ENCODE results near the gene PLCL2. TPM values are rescaled to one million over a fixed set of nuclear protein-coding genes. Genes with fewer than 3 reads are reported as not detected.

Gene PLCL2
- polyA plus RNA-seq, 4 donors, result 13.6 to 18.8 (median 17.0) TPM

DNA sequence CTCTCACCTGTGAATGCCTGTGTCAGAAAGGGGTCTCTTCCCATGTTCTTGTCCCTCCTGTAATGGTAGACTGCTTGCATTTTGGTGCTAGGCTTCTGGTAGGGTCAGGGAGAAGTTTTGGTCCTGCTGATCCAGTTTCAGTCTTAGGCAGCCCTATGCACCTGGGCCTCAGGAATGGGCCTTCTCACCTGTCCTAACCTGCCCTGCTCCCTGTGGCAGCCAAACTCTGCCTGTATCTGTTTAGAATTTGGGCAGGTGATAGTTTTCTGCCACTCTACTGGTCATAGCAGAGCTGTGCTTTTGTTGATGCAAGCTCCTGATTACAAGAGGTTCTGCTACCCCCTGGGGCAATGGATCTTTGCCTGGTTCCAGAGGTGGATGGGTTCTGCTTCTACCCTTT lies 118.7 kb downstream of the PLCL2 start:
- no peak for DNase-seq (ENCODE audit: low read depth in 4 of 4, low spot score in 3 of 4)

DNA sequence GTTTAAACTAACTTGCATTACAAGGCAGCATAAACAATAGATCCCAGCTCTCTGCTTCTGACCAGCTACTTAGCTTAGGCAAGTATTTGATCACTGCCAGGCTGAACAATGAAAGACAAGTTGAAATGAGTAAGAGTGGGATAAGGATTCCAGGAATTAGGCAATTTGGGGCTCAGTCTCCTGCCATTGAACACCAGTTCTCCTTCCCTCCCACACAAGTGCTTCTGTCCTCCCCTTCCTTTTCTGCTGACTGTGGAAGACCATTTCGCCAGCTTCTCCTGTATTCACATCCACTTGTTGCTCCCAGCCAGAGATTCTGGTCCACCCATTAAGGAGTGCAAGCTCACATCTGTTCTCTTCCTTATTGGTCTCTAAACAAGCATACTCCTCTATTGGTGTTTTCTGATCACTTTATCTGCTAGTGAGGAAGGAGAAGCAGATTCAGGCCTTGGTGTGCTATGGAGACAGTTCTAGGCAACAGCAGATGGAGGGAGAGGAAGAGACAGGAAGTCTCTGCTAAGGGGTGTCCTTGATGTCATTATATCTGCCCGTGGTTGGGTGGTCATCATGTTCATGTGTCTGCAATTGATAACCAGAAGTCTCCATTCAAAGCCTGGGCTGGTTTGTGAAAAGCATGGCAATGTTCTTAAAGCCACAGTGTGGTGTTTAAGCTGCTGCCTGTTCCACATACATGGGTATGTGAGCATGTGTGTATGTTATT lies 121.5 kb downstream of the PLCL2 start:
- no peak for DNase-seq (ENCODE audit: low read depth in 4 of 4, low spot score in 3 of 4)

DNA sequence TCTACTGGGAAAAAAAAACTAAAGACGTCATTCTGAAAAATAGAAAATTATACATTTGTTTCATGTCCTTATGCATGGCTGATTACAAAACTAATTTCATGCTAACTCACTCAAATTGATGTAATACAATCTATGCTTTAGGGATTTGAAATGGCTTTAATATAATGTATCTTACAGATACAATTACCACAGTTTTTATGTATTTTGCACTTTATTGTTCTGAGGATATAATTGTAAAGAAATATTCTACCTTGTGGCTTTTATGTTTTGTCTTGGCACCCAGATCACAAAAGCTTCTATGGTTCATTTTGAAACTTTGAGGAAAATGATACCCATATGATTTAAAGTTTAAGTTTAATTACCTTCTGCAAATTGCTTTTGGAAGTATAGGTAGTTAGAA lies 122.5 kb downstream of the PLCL2 start:
- no peak for DNase-seq (ENCODE audit: low read depth in 4 of 4, low spot score in 3 of 4)

DNA sequence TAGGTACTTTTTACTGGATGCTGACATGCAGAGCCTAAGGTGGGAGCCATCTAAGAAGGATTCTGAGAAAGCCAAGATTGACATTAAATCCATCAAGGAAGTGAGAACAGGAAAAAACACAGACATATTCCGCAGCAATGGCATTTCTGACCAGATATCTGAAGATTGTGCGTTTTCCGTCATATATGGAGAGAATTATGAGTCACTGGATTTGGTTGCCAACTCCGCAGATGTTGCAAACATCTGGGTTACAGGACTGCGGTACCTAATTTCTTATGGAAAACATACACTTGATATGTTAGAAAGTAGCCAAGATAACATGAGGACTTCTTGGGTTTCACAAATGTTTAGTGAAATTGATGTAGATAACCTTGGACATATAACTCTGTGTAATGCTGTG lies 125.1 kb downstream of the PLCL2 start:
- DNase-seq (ENCODE audit: low read depth in 4 of 4, low spot score in 3 of 4), result no peak

DNA sequence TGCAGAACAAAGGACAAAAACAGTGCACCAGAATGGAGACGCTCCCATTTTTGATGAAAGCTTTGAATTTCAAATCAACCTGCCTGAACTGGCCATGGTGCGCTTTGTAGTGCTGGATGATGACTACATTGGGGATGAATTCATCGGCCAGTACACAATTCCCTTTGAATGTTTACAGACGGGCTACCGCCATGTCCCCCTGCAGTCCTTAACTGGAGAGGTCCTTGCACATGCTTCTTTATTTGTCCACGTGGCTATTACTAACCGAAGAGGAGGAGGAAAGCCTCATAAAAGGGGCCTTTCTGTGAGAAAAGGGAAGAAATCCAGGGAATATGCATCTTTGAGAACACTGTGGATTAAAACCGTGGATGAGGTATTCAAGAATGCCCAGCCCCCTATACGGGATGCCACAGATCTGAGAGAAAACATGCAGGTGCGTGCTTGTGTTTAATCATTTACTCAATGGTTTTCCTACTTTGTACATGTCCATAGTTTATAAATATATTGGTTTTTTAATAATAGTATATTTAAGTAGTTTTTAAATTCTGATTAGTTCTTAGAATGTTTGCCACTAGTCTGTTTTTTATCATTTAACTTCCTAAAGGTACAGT lies 127.1 kb downstream of the PLCL2 start:
- no peak for DNase-seq (ENCODE audit: low read depth in 4 of 4, low spot score in 3 of 4)

DNA sequence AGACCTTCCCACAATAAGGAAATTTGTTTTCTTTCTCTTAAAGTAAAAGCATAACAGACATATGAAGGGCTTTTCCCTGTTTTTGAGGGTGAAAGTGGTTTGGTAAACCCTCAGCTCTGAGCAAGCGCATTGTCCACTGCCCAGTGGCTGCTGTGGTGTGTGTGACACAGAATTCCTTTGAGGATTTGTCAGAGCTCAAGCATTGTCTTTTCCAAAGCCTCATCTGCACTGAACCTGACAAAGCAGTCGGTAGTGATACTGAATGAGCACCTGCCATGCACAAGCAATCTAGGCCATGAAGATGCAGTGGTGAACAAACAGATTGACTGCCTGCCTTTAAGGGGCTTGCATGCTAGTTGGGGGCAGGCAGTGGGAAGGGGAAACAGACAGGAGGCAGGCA lies 128.3 kb downstream of the PLCL2 start:
- DNase-seq (ENCODE audit: low read depth in 4 of 4, low spot score in 3 of 4), result no peak

DNA sequence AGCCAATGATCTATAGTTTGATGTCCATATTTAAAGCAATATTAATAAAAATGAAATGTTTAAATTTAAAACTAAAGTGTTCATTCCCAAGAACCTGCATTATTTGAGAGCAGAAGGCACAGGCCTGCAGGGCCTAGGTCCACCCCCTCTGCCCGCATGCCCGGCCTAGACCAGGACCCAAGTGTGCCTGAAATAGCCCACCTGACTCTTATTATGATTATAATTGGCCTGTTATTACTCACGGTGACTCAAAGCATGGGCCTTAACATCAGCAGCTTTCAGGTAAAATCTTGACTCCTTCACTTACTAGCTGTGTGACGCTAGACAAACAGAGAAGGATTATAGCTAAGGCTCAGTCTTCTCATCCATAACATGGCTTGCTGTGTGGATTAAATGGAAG lies 128.8 kb downstream of the PLCL2 start:
- DNase-seq (ENCODE audit: low read depth in 4 of 4, low spot score in 3 of 4), result no peak

DNA sequence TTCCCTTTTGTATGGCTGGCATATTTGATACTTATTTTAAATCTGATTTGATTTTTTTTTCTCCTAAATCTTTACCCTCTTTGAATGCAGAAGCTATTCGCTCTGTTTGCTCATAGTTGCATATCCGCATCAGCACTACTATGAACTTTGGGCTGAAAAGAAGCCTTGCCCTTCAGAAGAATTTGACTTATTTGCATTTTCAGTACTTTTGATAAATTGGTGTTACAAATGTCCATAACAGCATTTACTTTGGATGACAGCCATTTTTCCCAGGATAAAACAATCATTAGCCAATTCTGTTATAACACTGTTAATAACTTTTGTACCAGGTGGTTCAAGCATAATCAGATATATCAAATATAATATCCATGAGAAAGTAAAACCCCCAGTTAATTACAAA lies 129.5 kb downstream of the PLCL2 start:
- DNase-seq (ENCODE audit: low read depth in 4 of 4, low spot score in 3 of 4), result no peak

DNA sequence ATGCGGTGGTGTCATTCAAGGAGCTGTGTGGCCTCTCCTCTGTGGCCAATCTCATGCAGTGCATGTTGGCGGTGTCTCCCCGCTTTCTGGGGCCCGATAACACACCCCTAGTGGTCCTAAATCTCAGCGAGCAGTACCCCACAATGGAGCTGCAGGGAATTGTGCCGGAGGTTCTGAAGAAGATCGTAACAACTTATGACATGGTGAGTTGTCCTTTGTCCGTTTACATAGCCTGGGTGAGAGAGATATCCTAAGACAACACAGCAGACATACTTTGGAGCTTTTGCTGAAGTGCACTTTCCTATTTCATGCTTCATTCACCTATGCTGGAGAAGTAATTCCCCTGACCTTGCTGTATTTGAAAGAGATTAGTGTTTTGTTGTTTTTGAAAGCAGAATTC lies 130.0 kb downstream of the PLCL2 start:
- DNase-seq (ENCODE audit: low read depth in 4 of 4, low spot score in 3 of 4), result no peak

DNA sequence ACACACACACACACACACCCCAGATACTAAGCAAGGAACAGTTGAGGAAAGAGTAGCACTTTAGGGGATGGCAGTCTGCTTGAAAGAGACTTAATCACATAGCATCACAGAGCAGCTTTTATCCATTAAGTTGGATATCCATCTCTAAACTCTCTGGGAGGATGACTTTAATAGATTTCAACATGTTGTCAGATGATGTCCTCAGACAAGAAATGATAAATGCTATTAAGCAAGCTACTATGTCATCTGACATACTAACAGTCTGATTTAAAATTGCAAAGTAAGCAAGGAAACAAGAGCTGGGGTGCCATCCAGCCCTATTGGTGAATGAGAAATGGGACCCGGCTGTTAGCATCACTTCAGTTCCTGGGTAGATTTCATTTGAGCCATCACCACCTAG lies 136.9 kb downstream of the PLCL2 start:
- no peak for DNase-seq (ENCODE audit: low read depth in 4 of 4, low spot score in 3 of 4)

DNA sequence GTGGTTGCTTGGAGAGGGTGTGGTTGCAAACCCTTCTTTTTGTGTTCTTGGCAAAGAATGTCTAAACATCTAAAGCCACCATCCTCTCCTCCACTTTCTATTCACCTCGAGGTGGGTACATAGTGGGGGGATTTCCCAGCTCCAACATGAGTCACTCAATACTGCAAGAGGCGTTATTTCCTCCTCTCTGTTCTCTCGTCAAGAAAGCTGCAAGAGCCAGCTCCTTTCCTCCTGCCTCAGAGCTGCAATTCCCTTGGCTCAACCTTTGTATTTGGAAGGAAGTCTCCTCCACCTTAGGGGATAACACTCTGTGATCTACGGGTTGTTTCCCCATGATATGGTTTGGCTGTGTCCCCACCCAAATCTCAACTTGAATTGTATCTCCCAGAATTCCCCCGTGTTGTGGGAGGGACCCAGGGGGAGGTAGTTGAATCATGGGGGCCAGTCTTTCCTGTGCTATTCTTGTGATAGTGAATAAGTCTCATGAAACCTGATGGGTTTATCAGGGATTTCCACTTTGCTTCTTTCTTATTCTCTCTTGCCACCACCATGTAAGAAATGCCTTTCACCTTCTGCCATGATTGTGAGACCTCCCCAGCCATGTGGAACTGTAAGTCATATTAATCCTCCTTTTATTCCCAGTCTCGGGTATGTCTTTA lies 138.4 kb downstream of the PLCL2 start:
- no peak for DNase-seq (ENCODE audit: low read depth in 4 of 4, low spot score in 3 of 4)

DNA sequence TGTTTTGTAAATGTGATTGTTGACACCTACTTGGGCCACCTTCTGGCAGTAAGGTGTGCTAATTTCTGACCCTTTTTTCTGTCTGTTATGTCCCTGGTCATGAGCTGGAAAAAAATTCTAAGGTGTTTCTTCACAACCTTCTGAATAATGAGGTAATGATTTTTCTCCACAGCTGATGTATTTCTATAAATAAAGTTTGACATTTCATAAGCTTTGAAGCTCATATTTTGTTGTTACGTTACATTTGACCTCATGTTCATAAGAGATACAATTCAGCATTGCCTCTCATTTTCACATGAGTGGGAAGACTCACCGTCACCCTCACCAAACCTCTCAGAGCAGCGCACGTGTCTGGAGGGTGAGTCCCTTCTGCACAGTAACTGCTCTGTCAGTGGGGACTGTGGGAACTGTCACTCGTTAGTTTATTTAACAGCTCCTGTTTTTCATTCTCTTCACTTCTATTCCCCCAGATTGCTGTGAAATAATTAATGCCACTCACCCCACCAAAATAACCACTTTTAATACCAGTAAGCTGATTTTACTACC lies 140.9 kb downstream of the PLCL2 start:
- no peak for DNase-seq (ENCODE audit: low read depth in 4 of 4, low spot score in 3 of 4)

DNA sequence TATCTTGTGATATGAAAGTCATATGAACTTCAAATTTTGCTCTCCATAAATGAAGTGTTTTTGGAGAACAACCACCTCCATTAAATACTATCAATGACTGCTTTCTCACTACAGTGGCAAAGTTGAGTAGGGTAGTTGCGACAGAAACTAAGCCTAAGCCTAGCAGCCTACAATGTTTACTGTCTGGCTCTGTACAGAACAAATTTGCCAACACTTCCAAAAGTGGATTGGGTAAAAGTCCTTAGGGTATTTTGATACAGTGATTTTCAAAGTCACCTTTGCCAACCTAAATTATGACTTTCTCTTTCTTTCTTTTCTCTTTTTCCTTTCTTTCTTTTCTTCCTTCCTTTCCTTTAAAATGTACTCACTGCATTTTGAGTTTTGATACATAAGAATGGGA lies 142.6 kb downstream of the PLCL2 start:
- DNase-seq (ENCODE audit: low read depth in 4 of 4, low spot score in 3 of 4), result no peak

DNA sequence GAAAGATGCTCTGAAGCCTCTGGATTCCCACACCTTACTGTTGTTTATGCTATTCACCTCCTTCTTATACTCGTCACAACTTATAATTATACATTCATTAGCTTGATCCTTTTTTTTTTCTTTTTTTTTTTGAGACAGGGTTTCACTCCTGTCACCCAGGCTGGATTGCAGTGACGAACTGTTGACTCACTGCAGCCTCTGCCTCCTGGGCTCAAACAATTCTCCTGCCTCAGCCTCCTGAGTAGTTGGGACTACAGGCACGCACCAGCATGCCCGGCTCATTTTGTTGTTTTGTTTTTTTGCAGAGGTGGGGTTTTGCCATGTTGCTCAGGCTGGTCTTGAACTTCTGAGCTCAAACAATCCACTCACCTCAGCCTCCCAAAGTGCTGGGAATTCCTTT lies 143.6 kb downstream of the PLCL2 start:
- DNase-seq (ENCODE audit: low read depth in 4 of 4, low spot score in 3 of 4), result no peak

DNA sequence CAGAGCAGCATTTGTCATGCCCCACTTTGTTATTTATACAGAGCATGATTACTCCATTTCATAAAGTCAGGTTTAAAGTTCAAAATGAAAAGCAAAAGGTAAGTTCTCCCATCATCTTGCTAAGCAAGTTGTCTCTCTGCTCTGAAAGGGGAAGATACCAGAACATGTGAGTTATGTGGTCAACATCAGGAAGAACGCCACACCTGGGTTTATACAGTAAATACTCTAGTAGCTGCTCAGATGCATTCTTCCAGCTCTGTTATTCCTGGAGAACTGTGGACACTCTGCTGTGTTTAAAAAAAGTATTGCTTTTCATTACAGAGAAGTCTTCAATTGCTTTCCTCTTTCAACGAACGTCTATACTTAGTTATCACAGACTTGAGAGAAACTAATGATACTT lies 145.7 kb downstream of the PLCL2 start:
- DNase-seq (ENCODE audit: low read depth in 4 of 4, low spot score in 3 of 4), result no peak

DNA sequence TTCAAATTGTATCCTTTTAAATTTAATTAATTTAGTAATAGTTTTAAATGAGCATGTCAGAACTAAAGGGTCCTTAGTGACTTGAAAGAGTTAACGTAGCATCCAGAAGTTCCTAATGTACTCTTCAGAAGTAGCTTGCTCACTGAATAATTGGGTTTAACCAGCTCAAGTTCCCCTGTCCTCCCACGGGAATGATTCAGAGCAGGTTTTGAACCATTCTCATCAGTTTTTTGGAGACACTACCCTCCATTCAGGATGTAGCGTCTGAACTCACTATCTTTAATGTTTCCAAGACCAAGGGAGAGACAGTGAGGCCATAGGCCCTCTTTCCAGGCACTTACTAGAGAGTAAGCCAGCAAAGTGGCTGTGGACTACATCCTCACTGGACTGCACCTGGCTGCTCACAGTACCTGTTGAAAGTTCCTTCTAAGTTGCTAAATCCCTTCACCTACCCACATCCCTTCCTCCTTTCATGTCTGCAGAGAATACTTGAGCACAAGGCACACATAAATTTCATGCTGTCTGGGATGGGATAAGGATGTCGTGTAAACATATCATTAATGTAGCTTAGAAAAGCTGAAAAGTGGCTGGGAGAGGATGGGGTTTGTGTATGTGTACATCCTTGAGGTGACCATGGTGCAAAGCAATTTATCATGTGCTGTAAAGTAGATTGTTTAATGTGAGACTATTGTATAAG lies 146.3 kb downstream of the PLCL2 start:
- DNase-seq (ENCODE audit: low read depth in 4 of 4, low spot score in 3 of 4), result peak in 1 of 4 donors; percentile 29

DNA sequence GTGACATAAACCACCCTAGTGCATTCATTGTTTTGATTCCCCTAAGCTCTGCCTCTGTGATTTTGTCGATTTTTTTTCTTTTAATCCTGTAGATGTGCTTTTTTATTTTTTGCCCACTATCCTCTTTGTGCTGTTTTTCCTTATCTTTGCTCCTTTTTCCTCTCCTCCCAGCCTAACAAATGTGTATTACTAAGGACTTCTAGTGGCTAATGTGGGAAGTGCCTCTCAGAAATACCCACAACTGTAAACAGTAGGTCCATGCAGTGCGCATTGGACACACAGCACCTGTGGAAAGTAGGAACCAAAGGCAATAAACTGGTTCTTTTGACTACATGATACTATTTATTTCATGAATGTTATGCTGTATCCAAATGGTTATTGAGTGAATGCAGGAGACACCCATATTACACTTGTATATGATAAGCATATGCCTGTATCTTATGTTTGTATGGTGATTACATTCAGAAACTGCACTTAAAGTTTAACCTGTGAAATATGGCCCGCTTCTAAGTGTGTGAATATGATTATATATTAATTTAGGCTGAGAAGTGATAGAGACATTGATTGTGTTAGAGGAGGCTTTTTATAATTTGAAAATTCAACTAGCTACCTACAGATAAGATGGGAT lies 147.8 kb downstream of the PLCL2 start:
- peak in 1 of 4 donors; percentile 39 for DNase-seq (ENCODE audit: low read depth in 4 of 4, low spot score in 3 of 4)

DNA sequence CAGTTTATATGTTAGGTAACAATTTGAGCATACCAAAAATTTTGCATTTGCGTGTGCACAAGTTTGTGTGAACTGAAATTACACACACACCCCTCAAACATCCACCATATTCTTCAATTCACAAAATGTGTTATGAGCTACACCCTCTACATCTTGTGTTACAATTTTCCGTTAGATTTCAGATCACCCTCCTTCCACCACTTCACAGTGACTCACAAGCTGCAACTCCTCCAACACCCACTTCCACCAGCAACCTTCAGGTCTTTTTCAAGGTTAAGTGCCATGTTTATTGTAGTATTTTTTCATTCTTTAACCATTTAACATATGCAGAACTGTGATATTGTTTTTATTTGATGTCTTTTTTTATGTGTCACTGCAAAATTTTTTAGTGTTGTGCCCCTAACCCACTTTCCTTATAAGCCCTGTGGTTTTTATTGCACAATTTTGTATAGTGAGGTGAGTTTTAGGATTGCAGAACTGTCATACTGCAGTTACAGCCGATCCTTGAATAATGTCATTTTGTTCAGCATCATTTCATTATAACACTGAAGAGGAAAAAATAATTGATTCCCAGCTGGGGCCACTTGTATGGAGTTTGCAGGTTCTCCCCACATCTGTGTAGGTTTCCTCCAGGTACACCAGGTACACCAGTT lies 148.9 kb downstream of the PLCL2 start:
- no peak for DNase-seq (ENCODE audit: low read depth in 4 of 4, low spot score in 3 of 4)

DNA sequence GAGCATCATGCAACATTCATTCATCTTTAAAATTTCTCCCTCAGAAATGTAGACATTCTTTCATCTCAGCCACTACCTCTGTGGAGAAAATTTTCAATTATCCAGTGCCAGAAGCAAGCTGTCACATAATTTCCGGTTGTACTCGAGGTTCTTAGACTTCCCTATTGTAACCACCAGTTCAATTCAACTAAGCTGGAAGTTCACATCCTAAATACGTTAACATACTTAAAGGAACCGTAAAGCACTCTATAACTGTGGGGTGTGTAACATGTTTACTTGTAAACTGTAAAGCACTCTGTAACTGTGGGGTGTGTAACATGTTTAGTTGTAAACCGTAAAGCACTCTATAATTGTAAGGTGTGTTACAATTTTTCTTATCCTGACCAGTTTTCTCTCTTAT lies 150.3 kb downstream of the PLCL2 start:
- DNase-seq (ENCODE audit: low read depth in 4 of 4, low spot score in 3 of 4), result no peak

DNA sequence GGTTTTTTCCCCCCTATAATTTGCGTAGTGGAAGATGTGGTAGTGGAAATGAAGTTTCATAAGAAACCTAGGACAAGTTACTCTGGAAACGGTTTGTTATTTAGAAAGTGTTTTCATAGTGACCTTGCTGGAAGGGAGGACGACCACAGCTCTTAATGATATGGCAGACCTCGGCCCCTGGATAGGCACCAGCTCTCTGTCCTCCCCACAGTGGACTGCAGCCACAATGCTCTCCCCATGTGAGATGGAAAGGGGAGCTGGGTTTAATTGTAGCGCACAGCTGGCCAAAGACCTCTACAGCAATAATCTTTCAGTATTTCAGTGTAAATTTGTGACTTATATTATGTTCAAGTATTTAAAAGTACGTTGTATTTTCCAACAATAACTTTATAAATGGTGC lies 151.2 kb downstream of the PLCL2 start:
- DNase-seq (ENCODE audit: low read depth in 4 of 4, low spot score in 3 of 4), result no peak
